GM13976 (cell line): ENCODE results near the gene TNNC2.

Experiments used
- DNase-seq: peaks from one replicate; pipeline ENCODE4 v3.0.0; 2012; ENCODE audit warnings: low spot score
- in situ Hi-C: fragments of 300-500 bp; cut with MboI; formaldehyde crosslinking; loops from one replicate; pipeline ENCODE4 v1.12.0; 2022; ENCODE audit warnings: low sequenced_read_pairs, mixed read lengths, inconsistent platforms; ENCODE audit not compliant: unreplicated experiment
- TF ChIP-seq, protein P1 (sequence below): IDR thresholded peaks from 2 replicates; pipeline ENCODE4 v1.5.1; 2012; ENCODE audit warnings: borderline replicate concordance, mild to moderate bottlenecking; ENCODE audit not compliant: insufficient read depth; ENCODE audit errors: extremely low read depth, missing control alignments, control extremely low read depth

TNNC2 gene

GRCh38 chr20:45823949-45824835 is 2.9 kb downstream of the TNNC2 start:
- DNase-seq, result peak; percentile 76
- in situ Hi-C loops, result no loop called here
- TF ChIP-seq, protein P1, sequence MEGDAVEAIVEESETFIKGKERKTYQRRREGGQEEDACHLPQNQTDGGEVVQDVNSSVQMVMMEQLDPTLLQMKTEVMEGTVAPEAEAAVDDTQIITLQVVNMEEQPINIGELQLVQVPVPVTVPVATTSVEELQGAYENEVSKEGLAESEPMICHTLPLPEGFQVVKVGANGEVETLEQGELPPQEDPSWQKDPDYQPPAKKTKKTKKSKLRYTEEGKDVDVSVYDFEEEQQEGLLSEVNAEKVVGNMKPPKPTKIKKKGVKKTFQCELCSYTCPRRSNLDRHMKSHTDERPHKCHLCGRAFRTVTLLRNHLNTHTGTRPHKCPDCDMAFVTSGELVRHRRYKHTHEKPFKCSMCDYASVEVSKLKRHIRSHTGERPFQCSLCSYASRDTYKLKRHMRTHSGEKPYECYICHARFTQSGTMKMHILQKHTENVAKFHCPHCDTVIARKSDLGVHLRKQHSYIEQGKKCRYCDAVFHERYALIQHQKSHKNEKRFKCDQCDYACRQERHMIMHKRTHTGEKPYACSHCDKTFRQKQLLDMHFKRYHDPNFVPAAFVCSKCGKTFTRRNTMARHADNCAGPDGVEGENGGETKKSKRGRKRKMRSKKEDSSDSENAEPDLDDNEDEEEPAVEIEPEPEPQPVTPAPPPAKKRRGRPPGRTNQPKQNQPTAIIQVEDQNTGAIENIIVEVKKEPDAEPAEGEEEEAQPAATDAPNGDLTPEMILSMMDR, result peak; percentile 45

DNA sequence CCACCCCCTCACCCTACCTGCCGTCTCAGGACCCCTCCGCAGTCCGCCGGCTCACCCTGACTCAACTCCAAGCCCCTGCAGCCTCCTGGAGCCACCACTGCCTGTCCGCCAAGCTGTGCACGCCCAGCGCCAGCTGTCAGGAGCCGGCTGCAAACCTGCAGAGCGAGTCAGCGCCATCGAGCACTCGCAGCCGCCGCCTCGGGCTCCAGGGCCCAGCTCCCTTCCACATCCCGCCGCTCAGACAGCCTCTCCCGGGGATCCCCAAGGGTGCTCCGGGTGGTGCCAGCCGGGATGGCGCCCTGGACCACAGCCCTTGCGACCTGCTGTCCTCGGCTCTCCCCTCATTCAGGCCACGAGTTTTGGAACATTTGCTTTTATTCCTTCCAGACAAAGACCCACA is 4.3 kb downstream of the TNNC2 start:
- DNase-seq, result no peak
- in situ Hi-C loops, result no loop called here
- TF ChIP-seq, protein P1, result no peak

DNA sequence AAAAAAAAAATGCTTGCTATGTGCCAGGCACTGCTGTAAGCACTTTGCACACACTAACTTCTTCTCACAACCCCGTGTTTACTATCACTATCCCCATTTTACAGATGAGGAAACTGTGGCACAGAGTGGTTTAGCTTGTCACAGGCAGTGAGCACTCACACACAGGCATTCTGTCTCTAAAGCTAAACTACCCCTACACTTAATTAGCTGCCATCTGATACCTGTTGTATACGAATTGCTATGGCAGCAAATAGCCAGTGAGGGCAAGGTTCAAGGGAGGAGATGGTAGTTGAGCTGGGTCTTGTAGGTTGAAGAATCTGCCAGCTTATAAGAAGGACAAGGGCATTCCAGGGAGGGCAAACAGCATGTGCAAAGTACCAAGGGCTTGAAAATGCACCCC is 5.2 kb downstream of the TNNC2 start:
- DNase-seq, result no peak
- TF ChIP-seq, protein P1, result no peak
- in situ Hi-C loops, result no loop called here

DNA sequence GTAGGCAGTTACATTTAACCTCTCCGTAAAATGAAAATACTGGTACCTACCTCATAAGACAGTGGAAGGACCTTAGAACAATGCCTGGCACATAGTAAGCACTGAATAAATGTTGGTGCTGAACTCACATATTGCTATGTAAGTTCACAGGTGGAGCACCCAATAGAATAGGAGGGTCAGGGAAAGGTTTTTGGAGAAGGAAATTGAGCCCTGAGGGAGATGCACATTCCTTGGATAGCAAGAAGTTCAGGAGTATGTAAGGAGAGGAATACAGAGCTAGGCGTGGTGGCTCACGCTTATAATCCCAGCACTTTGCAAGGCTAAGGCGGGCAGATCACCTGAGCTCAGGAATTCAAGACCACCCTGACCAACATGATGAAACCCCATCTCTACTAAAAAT is 7.6 kb downstream of the TNNC2 start:
- in situ Hi-C loops, result no loop called here

DNA sequence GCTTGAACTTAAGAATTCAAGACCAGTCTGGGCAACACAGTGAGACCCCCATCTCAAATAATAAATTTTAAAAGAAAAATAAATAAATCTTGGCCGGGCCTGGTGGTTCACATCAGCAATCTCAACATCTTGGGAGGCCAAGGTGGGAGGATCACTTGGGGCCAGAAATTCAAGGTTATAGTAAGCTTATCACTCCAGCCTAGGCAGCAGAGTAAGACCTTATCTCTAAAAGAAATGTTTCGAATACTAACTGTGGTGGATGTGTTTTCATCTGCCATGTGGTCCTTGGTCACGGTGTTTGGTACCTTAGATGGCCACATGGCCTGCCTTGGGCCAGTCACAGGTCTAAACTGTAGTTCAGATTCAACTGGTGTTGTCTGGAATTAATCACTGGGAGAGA is 8.9 kb downstream of the TNNC2 start:
- no peak for DNase-seq
- in situ Hi-C loops, result no loop called here
- TF ChIP-seq, protein P1, result no peak

More for the DNA sequence above, 7.6 kb downstream of the TNNC2 start:
- no peak for DNase-seq
- TF ChIP-seq, protein P1, result no peak

DNA sequence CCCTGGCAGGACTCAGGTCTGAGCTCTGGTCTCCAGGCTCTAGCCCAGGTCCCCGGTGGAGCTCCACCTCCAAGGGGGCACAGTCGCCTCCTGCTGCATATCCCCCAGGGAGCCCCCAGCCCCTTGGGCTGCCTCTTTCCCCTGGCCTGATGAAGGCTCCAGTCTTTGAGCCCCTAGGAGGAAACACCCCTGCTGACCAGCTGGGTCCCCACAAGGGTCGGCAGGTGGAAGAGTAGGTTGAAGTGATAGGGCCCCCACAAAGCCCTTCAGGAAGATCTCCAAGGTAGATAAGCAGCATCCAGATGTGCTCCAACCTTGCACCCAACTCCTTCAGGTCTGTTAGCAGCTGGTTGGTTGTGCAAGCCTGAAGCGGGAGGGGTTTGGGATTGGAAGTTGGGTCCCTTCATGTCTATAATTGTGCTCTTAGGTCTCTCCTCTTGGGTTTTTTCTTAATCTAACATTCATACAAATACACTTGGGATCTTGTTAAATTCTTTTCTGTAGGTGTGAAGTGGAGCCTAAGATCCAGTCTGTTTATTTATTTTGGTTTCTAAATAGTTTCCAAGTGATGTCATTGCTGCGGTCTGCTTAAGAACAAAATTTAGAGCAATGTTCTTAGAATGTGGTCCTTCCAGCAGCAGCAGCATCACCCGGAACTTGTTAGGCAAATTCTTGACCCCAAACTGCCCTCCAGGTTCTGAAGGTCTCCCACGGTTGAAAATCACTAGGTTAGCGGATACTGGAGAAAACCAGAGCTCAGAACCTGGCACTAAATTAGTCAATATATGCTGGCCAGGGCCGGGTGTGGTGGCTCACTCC is 9.5 kb downstream of the TNNC2 start:
- in situ Hi-C loops, result no loop called here
- TF ChIP-seq, protein P1, result no peak
- peak; percentile 14 for DNase-seq
